GM12872 (cell line): ENCODE data around the gene ITGB6.

Experiments used
- CTCF ChIP-seq: IDR thresholded peaks from 3 replicates; pipeline ENCODE4 v1.5.1; 2011; ENCODE audit warnings: low read depth, mild to moderate bottlenecking, low read length, moderate library complexity; ENCODE audit not compliant: insufficient read depth

ITGB6 gene

GRCh38 chr2:160075171-160075570 is 124.9 kb downstream of the ITGB6 start:
- no peak for TF ChIP-seq CTCF

GRCh38 chr2:160073284-160073888 is 126.7 kb downstream of the ITGB6 start:
- TF ChIP-seq CTCF, result no peak

- no peak for TF ChIP-seq CTCF
Measured at GRCh38 chr2:160068906-160069305, 131.2 kb downstream of the ITGB6 start.

- no peak for TF ChIP-seq CTCF
Measured at GRCh38 chr2:160064916-160065315, 135.2 kb downstream of the ITGB6 start.

GRCh38 chr2:160063879-160064612 is 136.0 kb downstream of the ITGB6 start:
- no peak for TF ChIP-seq CTCF

GRCh38 chr2:160063271-160063670 is 136.8 kb downstream of the ITGB6 start:
- TF ChIP-seq CTCF, result no peak

GRCh38 chr2:160062292-160063005 is 137.6 kb downstream of the ITGB6 start, which contains the start of gene PLA2R1:
Gene PLA2R1 (minus strand): TSS chr2:160062615. CDS start chr2:160062403, 212 bp downstream.
- TF ChIP-seq CTCF, result no peak
